ENCODE results near the gene RAB38. TPM values are rescaled to one million over a fixed set of nuclear protein-coding genes. Genes with fewer than 3 reads are reported as not detected.

The RAB38 gene
- total and polyA plus RNA-seq, 5 donors from 2014 or later: 0.36 to 2.6 (median 1.6) TPM

- H3K4me3 ChIP-seq (ENCODE audit: low read depth, low read length): no peak overlapping the region
- H3K4me1 Mint-ChIP-seq: no peaks in the 10 kb centered on the region
- ATAC-seq (ENCODE audit: low read depth in 2 of 2) (no peak), DNase-seq (no peak)
- H3K9me3 ChIP-seq (ENCODE audit: control insufficient read depth in 2 of 2, low read length in 2 of 2): peaks cover 8 to 20% of the 10 kb centered on the region in 2 experiments
- H3K27ac ChIP-seq (ENCODE audit: insufficient read depth, low read length, poor library complexity, severe bottlenecking): no peak overlapping the region
- H3K36me3 Mint-ChIP-seq: peaks cover 4% of the 10 kb centered on the region
- H3K36me3 ChIP-seq (ENCODE audit: control insufficient read depth, insufficient read depth, low read length): no peaks in the 10 kb centered on the region
- no peaks in the 10 kb centered on the region for H3K4me1 ChIP-seq (ENCODE audit: control insufficient read depth, insufficient read depth, low read length, poor library complexity, severe bottlenecking)
- H3K4me3 Mint-ChIP-seq: no peak overlapping the region
- no peak overlapping the region for H3K27ac Mint-ChIP-seq
- H3K9me3 Mint-ChIP-seq: peaks cover 6 to 22% (median 15%) of the 10 kb centered on the region in 7 donors
- peaks cover 4% of the 10 kb centered on the region for H3K27me3 Mint-ChIP-seq
- H3K27me3 ChIP-seq (ENCODE audit: control insufficient read depth, insufficient read depth, low read length): no peaks in the 10 kb centered on the region
Observed at GRCh38 chr11:88196393-88196792, 21.1 kb upstream of the RAB38 start.

DNA sequence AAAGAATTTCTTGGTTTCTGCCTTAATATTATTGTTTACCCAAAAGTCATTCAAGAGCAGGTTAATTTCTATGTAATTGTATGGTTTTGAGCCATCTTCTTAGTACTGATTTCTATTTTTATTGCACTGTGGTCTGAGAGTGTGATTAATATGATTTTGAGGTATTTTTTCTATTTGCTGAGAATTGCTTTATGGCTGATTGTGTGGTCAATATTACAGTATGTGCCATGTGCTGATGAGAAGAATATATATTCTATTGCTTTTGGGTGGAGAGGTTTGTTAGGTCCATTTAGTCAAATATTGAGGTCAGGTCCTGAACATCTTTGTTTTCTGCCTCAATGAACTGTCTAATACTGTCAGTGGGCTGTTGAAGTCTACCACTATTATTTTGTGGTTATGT lies 20.7 kb upstream of the RAB38 start:
- ATAC-seq (ENCODE audit: low read depth in 2 of 2) (no peak), DNase-seq (no peak)
- Mint-ChIP-seq H3K9me3 (peaks cover 6 to 22% (median 15%) of the 10 kb centered on the region in 7 donors), H3K4me3 (no peak overlapping the region), H3K36me3 (peaks cover 4% of the 10 kb centered on the region), H3K27me3 (peaks cover 4% of the 10 kb centered on the region), H3K4me1 (no peaks in the 10 kb centered on the region), H3K27ac (no peak overlapping the region)
- H3K27ac ChIP-seq (ENCODE audit: insufficient read depth, low read length, poor library complexity, severe bottlenecking): no peak overlapping the region
- no peak overlapping the region for H3K4me3 ChIP-seq (ENCODE audit: low read depth, low read length)
- no peaks in the 10 kb centered on the region for H3K4me1 ChIP-seq (ENCODE audit: control insufficient read depth, insufficient read depth, low read length, poor library complexity, severe bottlenecking)
- no peaks in the 10 kb centered on the region for H3K27me3 ChIP-seq (ENCODE audit: control insufficient read depth, insufficient read depth, low read length)
- H3K36me3 ChIP-seq (ENCODE audit: control insufficient read depth, insufficient read depth, low read length): no peaks in the 10 kb centered on the region
- H3K9me3 ChIP-seq (ENCODE audit: control insufficient read depth in 2 of 2, low read length in 2 of 2): peaks cover 8 to 20% of the 10 kb centered on the region in 2 experiments

GRCh38 chr11:88194990-88195389 lies 19.7 kb upstream of the RAB38 start:
- H3K27me3 ChIP-seq (ENCODE audit: control insufficient read depth, insufficient read depth, low read length): no peaks in the 10 kb centered on the region
- Mint-ChIP-seq H3K9me3 (peaks cover 6 to 22% (median 15%) of the 10 kb centered on the region in 7 donors), H3K4me3 (no peak overlapping the region), H3K4me1 (no peaks in the 10 kb centered on the region), H3K27ac (no peak overlapping the region), H3K36me3 (peaks cover 4% of the 10 kb centered on the region), H3K27me3 (peaks cover 4% of the 10 kb centered on the region)
- H3K4me3 ChIP-seq (ENCODE audit: low read depth, low read length): no peak overlapping the region
- no peak for DNase-seq
- no peaks in the 10 kb centered on the region for H3K4me1 ChIP-seq (ENCODE audit: control insufficient read depth, insufficient read depth, low read length, poor library complexity, severe bottlenecking)
- no peak for ATAC-seq (ENCODE audit: low read depth in 2 of 2)
- H3K9me3 ChIP-seq (ENCODE audit: control insufficient read depth in 2 of 2, low read length in 2 of 2): peaks cover 8 to 20% of the 10 kb centered on the region in 2 experiments
- no peaks in the 10 kb centered on the region for H3K36me3 ChIP-seq (ENCODE audit: control insufficient read depth, insufficient read depth, low read length)
- no peak overlapping the region for H3K27ac ChIP-seq (ENCODE audit: insufficient read depth, low read length, poor library complexity, severe bottlenecking)

DNA sequence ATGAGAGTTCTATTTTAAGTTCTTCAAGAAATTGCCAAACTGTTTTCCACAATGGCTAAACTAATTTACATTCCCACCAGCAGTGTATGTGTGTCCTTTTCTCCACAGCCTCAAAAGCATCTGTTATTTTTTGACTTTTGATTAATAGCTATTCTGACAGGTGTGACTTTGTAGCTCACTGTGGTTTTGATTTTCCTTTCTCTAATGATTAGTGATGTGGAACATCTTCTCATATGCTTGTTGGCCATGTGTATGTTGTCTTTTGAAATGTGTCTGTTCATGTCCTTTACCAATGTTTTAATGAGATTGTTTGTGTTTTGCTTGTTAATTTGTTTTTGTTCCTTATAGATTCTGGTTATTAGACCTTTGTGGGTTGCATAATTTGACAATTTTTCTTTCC lies 18.0 kb upstream of the RAB38 start:
- DNase-seq (no peak), ATAC-seq (ENCODE audit: low read depth in 2 of 2) (no peak)
- H3K27ac ChIP-seq (ENCODE audit: insufficient read depth, low read length, poor library complexity, severe bottlenecking): no peak overlapping the region
- no peak overlapping the region for H3K4me3 ChIP-seq (ENCODE audit: low read depth, low read length)
- H3K27ac Mint-ChIP-seq: no peak overlapping the region
- H3K9me3 Mint-ChIP-seq: peaks cover 6 to 22% (median 15%) of the 10 kb centered on the region in 7 donors
- H3K4me1 Mint-ChIP-seq: no peaks in the 10 kb centered on the region
- peaks cover 4% of the 10 kb centered on the region for H3K27me3 Mint-ChIP-seq
- no peak overlapping the region for H3K4me3 Mint-ChIP-seq
- H3K9me3 ChIP-seq (ENCODE audit: control insufficient read depth in 2 of 2, low read length in 2 of 2): peaks cover 8 to 20% of the 10 kb centered on the region in 2 experiments
- no peaks in the 10 kb centered on the region for H3K36me3 ChIP-seq (ENCODE audit: control insufficient read depth, insufficient read depth, low read length)
- peaks cover 4% of the 10 kb centered on the region for H3K36me3 Mint-ChIP-seq
- H3K27me3 ChIP-seq (ENCODE audit: control insufficient read depth, insufficient read depth, low read length): no peaks in the 10 kb centered on the region
- no peaks in the 10 kb centered on the region for H3K4me1 ChIP-seq (ENCODE audit: control insufficient read depth, insufficient read depth, low read length, poor library complexity, severe bottlenecking)

- no peak overlapping the region for H3K27ac ChIP-seq (ENCODE audit: insufficient read depth, low read length, poor library complexity, severe bottlenecking)
- ATAC-seq (ENCODE audit: low read depth in 2 of 2): no peak
- peaks cover 3% of the 10 kb centered on the region for H3K27me3 ChIP-seq (ENCODE audit: control insufficient read depth, insufficient read depth, low read length)
- no peak overlapping the region for H3K4me3 ChIP-seq (ENCODE audit: low read depth, low read length)
- H3K4me1 ChIP-seq (ENCODE audit: control insufficient read depth, insufficient read depth, low read length, poor library complexity, severe bottlenecking): no peaks in the 10 kb centered on the region
- H3K9me3 ChIP-seq (ENCODE audit: control insufficient read depth in 2 of 2, low read length in 2 of 2): no peaks in the 10 kb centered on the region
- Mint-ChIP-seq H3K4me3 (no peak overlapping the region), H3K27me3 (peaks cover 7% of the 10 kb centered on the region), H3K4me1 (no peaks in the 10 kb centered on the region), H3K27ac (no peak overlapping the region), H3K9me3 (peaks cover 0 to 9% (median under 1%) of the 10 kb centered on the region in 7 donors), H3K36me3 (no peaks in the 10 kb centered on the region)
- no peaks in the 10 kb centered on the region for H3K36me3 ChIP-seq (ENCODE audit: control insufficient read depth, insufficient read depth, low read length)
- no peak for DNase-seq
Observed at GRCh38 chr11:88188932-88189253, 13.7 kb upstream of the RAB38 start.

GRCh38 chr11:88188251-88188931 lies 13.1 kb upstream of the RAB38 start:
- Mint-ChIP-seq H3K4me3 (no peak overlapping the region), H3K36me3 (no peaks in the 10 kb centered on the region), H3K27ac (no peak overlapping the region), H3K27me3 (peaks cover 12% of the 10 kb centered on the region), H3K9me3 (peaks cover 0 to 9% (median 0%) of the 10 kb centered on the region in 7 donors), H3K4me1 (no peaks in the 10 kb centered on the region)
- DNase-seq: no peak
- Histone ChIP-seq H3K36me3 (ENCODE audit: control insufficient read depth, insufficient read depth, low read length) (no peaks in the 10 kb centered on the region), H3K27ac (ENCODE audit: insufficient read depth, low read length, poor library complexity, severe bottlenecking) (no peak overlapping the region), H3K4me1 (ENCODE audit: control insufficient read depth, insufficient read depth, low read length, poor library complexity, severe bottlenecking) (no peaks in the 10 kb centered on the region), H3K9me3 (ENCODE audit: control insufficient read depth in 2 of 2, low read length in 2 of 2) (no peaks in the 10 kb centered on the region), H3K27me3 (ENCODE audit: control insufficient read depth, insufficient read depth, low read length) (peaks cover 3% of the 10 kb centered on the region), H3K4me3 (ENCODE audit: low read depth, low read length) (no peak overlapping the region)
- no peak for ATAC-seq (ENCODE audit: low read depth in 2 of 2)

GRCh38 chr11:88183233-88183632 lies 8.0 kb upstream of the RAB38 start:
- ATAC-seq (ENCODE audit: low read depth in 2 of 2) (no peak), DNase-seq (no peak)
- Histone ChIP-seq H3K36me3 (ENCODE audit: control insufficient read depth, insufficient read depth, low read length) (no peaks in the 10 kb centered on the region), H3K4me3 (ENCODE audit: low read depth, low read length) (no peak overlapping the region), H3K27me3 (ENCODE audit: control insufficient read depth, insufficient read depth, low read length) (peaks cover 3% of the 10 kb centered on the region), H3K4me1 (ENCODE audit: control insufficient read depth, insufficient read depth, low read length, poor library complexity, severe bottlenecking) (no peaks in the 10 kb centered on the region), H3K9me3 (ENCODE audit: control insufficient read depth in 2 of 2, low read length in 2 of 2) (no peaks in the 10 kb centered on the region), H3K27ac (ENCODE audit: insufficient read depth, low read length, poor library complexity, severe bottlenecking) (no peak overlapping the region)
- H3K4me1 Mint-ChIP-seq: peaks cover 0 to 6% (median 0%) of the 10 kb centered on the region in 4 donors
- no peak overlapping the region for H3K4me3 Mint-ChIP-seq
- H3K27ac Mint-ChIP-seq: no peak overlapping the region
- no peaks in the 10 kb centered on the region for H3K36me3 Mint-ChIP-seq
- peaks cover 23% of the 10 kb centered on the region for H3K27me3 Mint-ChIP-seq
- peaks cover 0 to 5% (median 0%) of the 10 kb centered on the region in 7 donors for H3K9me3 Mint-ChIP-seq

DNA sequence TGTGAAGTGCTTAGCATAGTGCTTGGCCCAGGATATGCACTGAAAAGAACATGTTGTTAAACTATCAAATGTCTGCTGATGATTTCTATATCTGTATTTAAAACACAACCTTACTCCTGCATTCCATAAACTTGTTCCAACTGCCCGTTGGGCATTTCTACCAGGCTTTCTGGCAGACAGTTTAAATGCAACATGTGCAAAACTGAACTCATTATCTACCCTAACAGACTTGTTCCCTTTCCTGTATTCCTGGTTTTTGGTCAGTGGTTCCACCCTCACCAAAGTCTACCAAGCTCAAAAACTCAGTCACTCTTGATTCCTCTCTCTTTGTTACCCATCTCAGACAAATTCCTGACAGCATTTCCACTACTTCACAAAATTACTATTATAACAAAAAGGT lies 6.5 kb upstream of the RAB38 start:
- H3K36me3 Mint-ChIP-seq: no peaks in the 10 kb centered on the region
- DNase-seq (no peak), ATAC-seq (ENCODE audit: low read depth in 2 of 2) (no peak)
- no peaks in the 10 kb centered on the region for H3K9me3 ChIP-seq (ENCODE audit: control insufficient read depth in 2 of 2, low read length in 2 of 2)
- no peaks in the 10 kb centered on the region for H3K36me3 ChIP-seq (ENCODE audit: control insufficient read depth, insufficient read depth, low read length)
- no peaks in the 10 kb centered on the region for H3K27me3 ChIP-seq (ENCODE audit: control insufficient read depth, insufficient read depth, low read length)
- H3K27ac ChIP-seq (ENCODE audit: insufficient read depth, low read length, poor library complexity, severe bottlenecking): no peak overlapping the region
- H3K9me3 Mint-ChIP-seq: peaks cover 0 to 2% (median 0%) of the 10 kb centered on the region in 7 donors
- H3K27ac Mint-ChIP-seq: no peak overlapping the region
- no peak overlapping the region for H3K4me3 Mint-ChIP-seq
- H3K27me3 Mint-ChIP-seq: peaks cover 18% of the 10 kb centered on the region
- no peaks in the 10 kb centered on the region for H3K4me1 ChIP-seq (ENCODE audit: control insufficient read depth, insufficient read depth, low read length, poor library complexity, severe bottlenecking)
- H3K4me1 Mint-ChIP-seq: peaks cover 0 to 6% (median 0%) of the 10 kb centered on the region in 4 donors
- H3K4me3 ChIP-seq (ENCODE audit: low read depth, low read length): no peak overlapping the region
